ENCODE results near the gene EPX.

Gene EPX

GRCh38 chr17:58239987-58240386 lies 47.5 kb downstream of the EPX start:
- ATAC-seq (replicated peaks) (no peak), DNase-seq (no peak)
- no peaks in the 10 kb centered on the region for H3K36me3 Mint-ChIP-seq (ENCODE audit: insufficient read depth)
- no peaks in the 10 kb centered on the region for H3K9me3 Mint-ChIP-seq
- no peak overlapping the region for H3K27ac Mint-ChIP-seq
- H3K4me1 Mint-ChIP-seq (ENCODE audit: low read depth in 2 of 2), result no peaks in the 10 kb centered on the region
- H3K4me3 Mint-ChIP-seq, result no peak overlapping the region
- peaks cover 59 to 85% of the 10 kb centered on the region in 2 donors for H3K27me3 Mint-ChIP-seq

DNA sequence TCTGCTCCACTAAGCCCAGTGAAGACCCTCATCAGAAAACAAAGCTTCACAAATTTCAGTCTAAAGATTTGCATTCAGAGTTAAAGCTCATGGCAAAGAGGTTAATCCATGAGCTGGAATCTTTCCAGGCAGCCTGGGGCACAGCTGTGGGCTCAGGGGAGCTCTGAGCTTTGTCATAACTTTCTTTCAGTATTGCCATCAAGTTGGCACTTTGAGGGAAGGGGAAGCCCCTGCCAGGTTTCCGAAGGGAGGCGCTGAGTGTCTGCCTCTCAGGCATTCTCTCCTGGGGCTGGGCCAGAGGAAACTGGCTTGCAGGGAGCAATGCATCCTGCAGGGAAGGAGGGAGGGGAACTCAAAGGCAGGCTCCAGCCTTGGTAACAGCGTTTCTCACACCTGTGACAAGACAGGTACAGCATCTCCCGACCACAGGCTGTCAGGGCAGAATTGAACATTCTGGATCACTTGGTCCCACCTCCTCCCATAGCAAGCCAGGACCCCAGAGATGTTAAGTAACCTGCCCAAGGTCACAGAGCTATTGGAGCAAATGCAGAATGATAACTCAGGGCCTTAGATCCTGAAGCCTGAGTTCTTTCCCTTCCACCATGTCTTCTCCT lies 49.8 kb downstream of the EPX start:
- Mint-ChIP-seq H3K4me3 (no peak overlapping the region), H3K27ac (no peak overlapping the region), H3K36me3 (ENCODE audit: insufficient read depth) (no peaks in the 10 kb centered on the region), H3K9me3 (no peaks in the 10 kb centered on the region), H3K4me1 (ENCODE audit: low read depth in 2 of 2) (no peaks in the 10 kb centered on the region), H3K27me3 (peaks cover 49 to 78% of the 10 kb centered on the region in 2 donors)
- DNase-seq (no peak), ATAC-seq (replicated peaks) (no peak)

DNA sequence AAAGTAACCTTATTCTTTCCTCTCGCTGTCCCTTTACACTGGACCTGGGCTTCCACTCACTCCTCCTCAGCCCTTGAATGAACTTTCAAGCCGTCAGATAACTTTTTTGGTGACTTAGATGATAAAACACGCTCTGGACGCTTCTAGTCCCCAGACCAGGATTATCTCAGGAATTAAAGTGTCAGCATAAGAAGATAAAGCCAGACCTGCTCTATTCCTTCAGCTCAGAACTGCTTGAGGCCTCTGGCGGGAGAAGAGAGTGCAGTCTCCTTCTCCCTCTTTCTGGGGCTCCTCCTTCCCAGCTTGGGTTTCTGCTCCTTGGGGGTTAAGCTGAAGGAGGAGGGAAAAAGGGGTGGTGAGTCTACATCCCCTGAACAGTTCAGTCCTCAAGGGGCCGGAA lies 52.4 kb downstream of the EPX start:
- H3K27ac Mint-ChIP-seq, result no peak overlapping the region
- H3K4me1 Mint-ChIP-seq (ENCODE audit: low read depth in 2 of 2), result peaks cover 3 to 15% of the 10 kb centered on the region in 2 donors
- H3K27me3 Mint-ChIP-seq, result peaks cover 44 to 62% of the 10 kb centered on the region in 2 donors
- DNase-seq, result no peak
- no peak overlapping the region for H3K4me3 Mint-ChIP-seq
- no peak for ATAC-seq (replicated peaks)
- H3K36me3 Mint-ChIP-seq (ENCODE audit: insufficient read depth), result no peaks in the 10 kb centered on the region
- H3K9me3 Mint-ChIP-seq, result no peaks in the 10 kb centered on the region

DNA sequence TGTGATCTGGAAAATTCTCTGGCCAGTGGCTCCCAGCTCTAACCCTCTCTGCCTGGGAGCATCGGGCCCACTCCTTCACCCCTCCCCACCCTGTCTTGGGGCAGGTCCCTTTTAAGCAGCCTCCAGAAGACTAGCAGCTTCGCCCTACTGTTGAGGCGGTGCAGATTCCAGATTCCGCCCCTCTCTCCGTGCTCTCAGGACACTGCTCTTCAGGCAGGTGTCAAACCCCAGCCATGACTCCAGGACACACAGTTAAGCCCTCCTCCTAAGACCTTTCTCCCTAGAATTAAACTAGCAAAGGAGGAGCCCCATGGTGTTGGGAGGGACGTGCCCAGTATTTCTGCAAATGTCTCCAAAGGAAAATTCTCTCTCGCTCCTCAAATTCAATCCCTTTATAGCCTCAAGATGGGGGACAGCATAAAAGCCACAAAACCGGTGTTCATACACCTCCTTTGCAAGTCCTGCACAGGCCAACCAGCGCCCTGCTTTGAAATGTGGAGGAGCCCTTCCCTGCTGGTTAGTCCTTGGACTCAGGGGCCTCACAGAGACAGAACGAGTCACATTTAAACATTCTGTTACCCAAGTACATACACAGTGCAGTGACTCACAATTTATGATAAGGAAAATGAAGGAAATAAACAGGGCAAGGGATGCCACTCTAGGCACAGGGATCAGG lies 53.0 kb downstream of the EPX start:
- Mint-ChIP-seq H3K27me3 (peaks cover 39 to 62% of the 10 kb centered on the region in 2 donors), H3K4me3 (no peak overlapping the region)

DNA sequence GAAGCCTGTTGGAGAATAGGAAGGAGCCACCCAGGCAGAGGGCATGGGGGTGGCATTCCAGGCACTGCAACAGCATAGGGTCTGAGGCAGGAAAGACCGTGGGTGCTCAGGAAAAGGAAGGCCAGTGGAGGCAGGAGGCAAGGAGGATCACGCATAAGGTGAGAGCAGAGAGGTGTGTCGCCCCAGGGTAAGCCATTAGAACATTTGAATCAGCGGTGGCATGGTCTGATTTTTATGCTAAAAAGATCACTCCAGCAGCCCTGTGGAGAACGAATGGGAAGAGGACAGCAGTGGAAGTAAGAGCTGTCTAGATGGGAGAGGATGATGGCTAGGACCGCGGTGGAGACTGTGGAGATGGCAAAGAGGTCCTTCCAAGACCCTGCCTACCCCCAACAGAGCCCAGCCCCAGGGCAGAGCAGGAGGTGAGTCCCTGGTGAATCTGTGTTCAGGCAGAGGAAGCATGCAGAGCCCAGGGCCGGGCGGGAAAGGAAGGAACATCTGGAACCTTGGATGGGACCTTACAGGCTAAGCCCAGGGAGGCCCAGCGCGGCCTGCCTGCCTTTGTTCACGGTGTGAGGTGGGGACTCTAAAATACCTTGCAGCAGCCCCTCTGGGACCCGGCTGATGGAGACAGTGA lies 53.7 kb downstream of the EPX start:
- peaks cover 3% of the 10 kb centered on the region for H3K36me3 Mint-ChIP-seq (ENCODE audit: insufficient read depth)
- H3K4me3 Mint-ChIP-seq, result no peak overlapping the region
- DNase-seq, result no peak
- H3K27me3 Mint-ChIP-seq, result peaks cover 36 to 57% of the 10 kb centered on the region in 2 donors
- no peaks in the 10 kb centered on the region for H3K9me3 Mint-ChIP-seq
- no peak overlapping the region for H3K27ac Mint-ChIP-seq
- peaks cover 6 to 20% of the 10 kb centered on the region in 2 donors for H3K4me1 Mint-ChIP-seq (ENCODE audit: low read depth in 2 of 2)
- no peak for ATAC-seq (replicated peaks)

More for the DNA sequence above, 53.0 kb downstream of the EPX start:
- peaks cover 3% of the 10 kb centered on the region for H3K36me3 Mint-ChIP-seq (ENCODE audit: insufficient read depth)
- peaks cover 6 to 20% of the 10 kb centered on the region in 2 donors for H3K4me1 Mint-ChIP-seq (ENCODE audit: low read depth in 2 of 2)
- ATAC-seq (replicated peaks) (no peak), DNase-seq (no peak)
- H3K9me3 Mint-ChIP-seq, result no peaks in the 10 kb centered on the region
- no peak overlapping the region for H3K27ac Mint-ChIP-seq

- Mint-ChIP-seq H3K27ac (no peak overlapping the region), H3K4me3 (no peak overlapping the region), H3K4me1 (ENCODE audit: low read depth in 2 of 2) (peaks cover 6 to 20% of the 10 kb centered on the region in 2 donors), H3K27me3 (peaks cover 30 to 52% of the 10 kb centered on the region in 2 donors), H3K36me3 (ENCODE audit: insufficient read depth) (peaks cover 3% of the 10 kb centered on the region), H3K9me3 (no peaks in the 10 kb centered on the region)
- ATAC-seq (replicated peaks) (no peak), DNase-seq (no peak)
Measured at GRCh38 chr17:58246781-58247180, 54.3 kb downstream of the EPX start.

DNA sequence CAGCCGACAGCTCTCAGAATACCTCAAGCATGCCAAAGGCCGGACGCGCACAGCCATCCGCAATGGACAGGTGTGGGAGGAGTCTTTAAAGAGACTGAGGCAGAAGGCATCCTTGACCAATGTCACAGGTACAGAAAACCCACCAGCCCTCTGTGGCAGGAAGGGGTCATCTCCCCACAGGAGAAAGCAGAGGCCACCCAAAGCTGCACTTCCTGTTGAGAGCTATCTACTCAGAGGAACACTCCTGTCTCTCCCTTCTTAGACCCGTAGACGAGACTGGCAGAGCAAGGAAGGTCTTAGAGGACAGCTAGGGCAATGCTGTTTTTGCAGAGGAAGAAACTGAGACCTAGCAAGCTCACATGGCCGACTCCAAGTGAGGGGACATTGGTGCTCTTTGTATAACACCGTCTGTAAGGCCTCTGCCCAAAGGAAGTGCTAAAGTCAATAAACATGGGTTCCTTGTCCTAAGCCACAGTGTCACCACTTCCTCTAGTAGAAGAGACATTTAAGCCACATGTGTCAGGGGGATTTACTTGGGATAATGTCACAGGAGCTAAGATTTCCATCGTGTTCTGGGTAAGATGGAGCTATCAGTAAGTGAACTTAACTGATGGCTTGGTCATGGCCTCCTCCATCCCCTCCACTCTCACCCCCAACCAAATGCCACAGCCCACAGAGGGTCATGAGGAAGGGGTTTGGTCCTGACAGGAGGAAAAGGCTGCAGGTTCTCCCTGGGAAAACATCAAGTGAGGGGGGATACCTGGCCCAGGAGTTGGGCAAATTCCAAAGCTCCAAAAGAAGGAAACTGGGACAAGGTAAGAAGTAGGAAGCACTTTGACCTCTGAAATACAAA lies 55.2 kb downstream of the EPX start:
- DNase-seq, result no peak
- Mint-ChIP-seq H3K36me3 (ENCODE audit: insufficient read depth) (peaks cover 3% of the 10 kb centered on the region), H3K9me3 (no peaks in the 10 kb centered on the region), H3K27me3 (peaks cover 24 to 51% of the 10 kb centered on the region in 2 donors), H3K4me1 (ENCODE audit: low read depth in 2 of 2) (peaks cover 6 to 20% of the 10 kb centered on the region in 2 donors), H3K4me3 (no peak overlapping the region), H3K27ac (no peak overlapping the region)
- no peak for ATAC-seq (replicated peaks)

GRCh38 chr17:58248955-58249269 lies 56.4 kb downstream of the EPX start:
- peaks cover 3% of the 10 kb centered on the region for H3K36me3 Mint-ChIP-seq (ENCODE audit: insufficient read depth)
- H3K27ac Mint-ChIP-seq, result no peak overlapping the region
- no peak for ATAC-seq (replicated peaks)
- H3K4me1 Mint-ChIP-seq (ENCODE audit: low read depth in 2 of 2), result peaks cover 6 to 20% of the 10 kb centered on the region in 2 donors
- DNase-seq, result no peak
- H3K4me3 Mint-ChIP-seq, result peak overlapping the region; percentile 70 to 73
- H3K9me3 Mint-ChIP-seq, result no peaks in the 10 kb centered on the region
- H3K27me3 Mint-ChIP-seq, result peaks cover 12 to 51% of the 10 kb centered on the region in 2 donors

GRCh38 chr17:58249270-58250133 lies 57.0 kb downstream of the EPX start:
- peaks cover 6 to 20% of the 10 kb centered on the region in 2 donors for H3K4me1 Mint-ChIP-seq (ENCODE audit: low read depth in 2 of 2)
- H3K27ac Mint-ChIP-seq, result no peak overlapping the region
- H3K4me3 Mint-ChIP-seq, result peak overlapping the region; percentile 70 to 73
- H3K36me3 Mint-ChIP-seq (ENCODE audit: insufficient read depth), result peaks cover 3% of the 10 kb centered on the region
- no peaks in the 10 kb centered on the region for H3K9me3 Mint-ChIP-seq
- peaks cover 6 to 52% of the 10 kb centered on the region in 2 donors for H3K27me3 Mint-ChIP-seq
- DNase-seq (peak; percentile 74 to 78 (median 76)), ATAC-seq (replicated peaks) (peak; percentile 96)

- ATAC-seq (replicated peaks), result no peak
- peaks cover 12 to 55% of the 10 kb centered on the region in 2 donors for H3K27me3 Mint-ChIP-seq
- peak overlapping the region; percentile 70 to 73 for H3K4me3 Mint-ChIP-seq
- H3K36me3 Mint-ChIP-seq (ENCODE audit: insufficient read depth), result peaks cover 3% of the 10 kb centered on the region
- H3K4me1 Mint-ChIP-seq (ENCODE audit: low read depth in 2 of 2), result peaks cover 6 to 20% of the 10 kb centered on the region in 2 donors
- H3K27ac Mint-ChIP-seq, result no peak overlapping the region
- H3K9me3 Mint-ChIP-seq, result no peaks in the 10 kb centered on the region
- DNase-seq, result no peak
Measured at GRCh38 chr17:58250344-58251011, 58.0 kb downstream of the EPX start.

DNA sequence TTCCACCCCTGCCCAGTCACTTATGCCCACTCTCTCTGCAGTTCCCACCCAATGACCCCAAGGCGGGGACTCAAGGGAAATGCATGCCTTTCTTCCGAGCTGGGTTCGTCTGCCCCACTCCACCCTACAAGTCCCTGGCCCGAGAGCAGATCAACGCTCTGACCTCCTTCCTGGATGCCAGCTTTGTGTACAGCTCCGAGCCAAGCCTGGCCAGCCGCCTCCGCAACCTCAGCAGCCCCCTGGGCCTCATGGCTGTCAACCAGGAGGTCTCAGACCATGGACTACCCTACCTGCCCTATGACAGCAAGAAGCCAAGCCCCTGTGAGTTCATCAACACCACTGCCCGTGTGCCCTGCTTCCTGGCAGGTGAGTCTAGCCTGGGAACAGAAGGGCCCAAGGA lies 59.6 kb downstream of the EPX start:
- Mint-ChIP-seq H3K4me3 (no peak overlapping the region), H3K36me3 (ENCODE audit: insufficient read depth) (peaks cover 3% of the 10 kb centered on the region), H3K27me3 (peaks cover 7 to 50% of the 10 kb centered on the region in 2 donors), H3K27ac (no peak overlapping the region), H3K4me1 (ENCODE audit: low read depth in 2 of 2) (peaks cover 6 to 20% of the 10 kb centered on the region in 2 donors), H3K9me3 (no peaks in the 10 kb centered on the region)
- DNase-seq (no peak), ATAC-seq (replicated peaks) (no peak)

DNA sequence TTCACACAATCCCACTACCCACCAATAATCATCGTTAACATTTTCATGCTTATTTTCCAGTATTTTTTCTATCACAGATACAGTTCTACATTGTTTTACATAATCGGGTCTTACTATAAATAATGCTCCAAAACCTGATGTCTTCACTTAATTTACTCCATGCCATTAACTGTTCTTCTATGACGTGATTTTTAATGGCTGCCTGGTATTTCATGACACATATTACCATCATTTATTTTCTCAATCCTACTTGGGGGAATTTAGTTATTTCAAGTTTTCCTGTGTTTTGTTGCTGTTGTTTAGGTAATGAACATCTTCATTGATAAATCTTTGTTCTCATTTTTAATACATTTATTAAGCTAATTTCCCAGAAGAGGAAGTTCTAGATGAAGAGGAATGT lies 60.6 kb downstream of the EPX start:
- no peak for ATAC-seq (replicated peaks)
- DNase-seq, result no peak
- Mint-ChIP-seq H3K4me1 (ENCODE audit: low read depth in 2 of 2) (peaks cover 3 to 13% of the 10 kb centered on the region in 2 donors), H3K36me3 (ENCODE audit: insufficient read depth) (peaks cover 3% of the 10 kb centered on the region), H3K4me3 (no peak overlapping the region), H3K27me3 (peaks cover 12 to 50% of the 10 kb centered on the region in 2 donors), H3K9me3 (no peaks in the 10 kb centered on the region), H3K27ac (no peak overlapping the region)
